22Rv1 (cell line): ENCODE results near the gene TCF4.

Source experiments
- H3K27ac ChIP-seq: fragments of 450-650 bp; 2 replicates; pipeline ENCODE4 v1.5.1; 2017
- ZFX ChIP-seq: fragments of 450-650 bp; IDR thresholded peaks from 2 replicates; pipeline ENCODE4 v1.6.1; 2017; ENCODE audit warnings: antibody characterized with exemption, borderline replicate concordance
- TF ChIP-seq, protein P1 (sequence below): fragments of 450-650 bp; IDR thresholded peaks from 2 replicates; pipeline ENCODE4 v1.5.1; 2017; ENCODE audit warnings: mild to moderate bottlenecking

Gene TCF4

DNA sequence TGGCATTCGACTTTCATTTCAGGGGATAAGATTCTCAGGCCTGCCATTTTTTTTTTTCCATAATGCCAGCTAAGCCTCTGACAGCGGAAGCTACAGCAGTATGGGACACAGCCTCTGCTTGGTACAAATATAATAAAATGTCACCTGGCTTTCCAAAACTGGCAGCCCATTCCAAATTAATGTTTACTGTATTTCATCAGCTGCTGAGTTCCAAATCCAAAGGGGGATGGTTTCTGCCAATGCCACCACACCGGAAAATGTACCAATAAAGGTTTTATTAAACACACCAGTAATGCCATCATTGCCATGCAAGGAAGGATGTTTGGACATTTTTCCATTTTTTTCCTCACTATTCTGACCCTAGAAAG is 352.9 kb downstream of the TCF4 start:
- no peak overlapping the region for H3K27ac ChIP-seq
- TF ChIP-seq, protein P1, sequence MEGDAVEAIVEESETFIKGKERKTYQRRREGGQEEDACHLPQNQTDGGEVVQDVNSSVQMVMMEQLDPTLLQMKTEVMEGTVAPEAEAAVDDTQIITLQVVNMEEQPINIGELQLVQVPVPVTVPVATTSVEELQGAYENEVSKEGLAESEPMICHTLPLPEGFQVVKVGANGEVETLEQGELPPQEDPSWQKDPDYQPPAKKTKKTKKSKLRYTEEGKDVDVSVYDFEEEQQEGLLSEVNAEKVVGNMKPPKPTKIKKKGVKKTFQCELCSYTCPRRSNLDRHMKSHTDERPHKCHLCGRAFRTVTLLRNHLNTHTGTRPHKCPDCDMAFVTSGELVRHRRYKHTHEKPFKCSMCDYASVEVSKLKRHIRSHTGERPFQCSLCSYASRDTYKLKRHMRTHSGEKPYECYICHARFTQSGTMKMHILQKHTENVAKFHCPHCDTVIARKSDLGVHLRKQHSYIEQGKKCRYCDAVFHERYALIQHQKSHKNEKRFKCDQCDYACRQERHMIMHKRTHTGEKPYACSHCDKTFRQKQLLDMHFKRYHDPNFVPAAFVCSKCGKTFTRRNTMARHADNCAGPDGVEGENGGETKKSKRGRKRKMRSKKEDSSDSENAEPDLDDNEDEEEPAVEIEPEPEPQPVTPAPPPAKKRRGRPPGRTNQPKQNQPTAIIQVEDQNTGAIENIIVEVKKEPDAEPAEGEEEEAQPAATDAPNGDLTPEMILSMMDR: no peak
- no peak for TF ChIP-seq ZFX

DNA sequence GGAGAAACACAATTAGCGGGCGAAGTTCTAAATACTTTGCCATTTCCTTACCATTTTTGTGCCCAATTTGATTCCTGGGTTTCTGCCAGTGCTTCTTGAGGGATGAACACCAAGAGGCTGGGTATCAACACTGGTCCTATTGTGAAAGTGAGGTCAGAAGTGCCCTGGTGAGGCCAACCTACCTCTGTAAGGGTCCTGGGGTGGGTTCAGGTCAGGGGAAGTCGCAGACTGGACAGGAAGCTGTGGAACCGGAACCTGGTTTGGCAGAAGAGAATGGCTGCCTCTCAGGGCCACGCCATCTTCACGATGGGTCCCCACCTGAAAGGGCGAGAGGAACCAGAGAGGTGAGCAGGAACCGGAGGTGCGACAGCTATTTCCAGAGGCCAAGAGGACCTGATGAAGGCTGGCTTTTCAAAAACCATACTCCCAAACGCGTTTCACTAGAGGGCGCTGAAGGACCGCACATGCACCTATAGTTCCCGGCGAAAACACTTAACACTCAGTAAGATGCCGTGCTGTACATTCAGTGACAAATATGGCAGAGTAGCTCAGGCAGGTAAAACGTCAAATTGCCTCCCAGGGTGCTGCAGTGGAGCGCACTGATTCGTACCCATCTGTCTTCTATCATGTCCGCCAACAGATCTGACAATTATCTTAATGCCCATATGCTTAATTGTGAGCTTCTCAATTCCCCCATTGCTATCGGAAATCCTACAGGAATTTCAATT is 353.5 kb downstream of the TCF4 start:
- H3K27ac ChIP-seq: no peak overlapping the region
- TF ChIP-seq ZFX: no peak
- TF ChIP-seq, protein P1: peak; percentile 86

DNA sequence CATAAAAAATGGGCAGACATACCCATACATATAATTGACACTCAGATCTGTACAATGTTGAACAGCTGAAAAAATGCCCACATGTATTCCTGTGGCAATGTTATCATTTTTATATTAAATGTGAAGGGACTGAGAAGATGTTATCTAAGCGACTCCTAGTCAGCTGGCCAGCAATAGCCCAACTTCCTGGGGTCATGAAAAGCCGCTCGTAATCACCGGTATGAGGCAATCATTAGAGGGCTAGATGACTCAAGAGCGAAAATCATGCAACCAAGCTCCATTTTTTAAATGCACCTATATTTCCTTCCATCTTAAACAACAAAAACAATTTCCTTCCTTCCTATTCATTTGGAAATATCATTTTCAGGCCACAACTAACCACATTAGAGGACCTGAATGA is 354.1 kb downstream of the TCF4 start:
- H3K27ac ChIP-seq: no peak overlapping the region
- TF ChIP-seq, protein P1: no peak
- TF ChIP-seq ZFX: no peak

DNA sequence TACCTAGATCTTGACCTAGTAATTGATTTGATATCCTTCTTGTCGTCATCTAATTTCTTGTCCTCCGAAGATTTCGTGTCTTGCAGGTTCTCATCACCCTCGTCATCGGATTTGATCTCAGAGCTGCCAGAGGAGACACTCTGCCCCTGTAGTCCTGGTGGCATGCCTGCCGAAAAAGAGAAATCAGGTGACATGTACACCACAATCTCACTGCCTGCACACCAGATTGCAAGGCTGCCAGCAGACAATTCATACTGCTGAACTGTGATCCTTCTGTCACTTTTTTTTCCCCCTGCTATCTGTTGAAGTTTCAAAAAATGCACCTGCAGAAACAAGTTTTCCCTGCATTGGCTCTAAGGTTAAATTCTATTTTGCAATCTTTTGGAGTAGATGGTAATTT is 355.5 kb downstream of the TCF4 start:
- H3K27ac ChIP-seq: no peak overlapping the region
- TF ChIP-seq, protein P1: no peak
- TF ChIP-seq ZFX: no peak

DNA sequence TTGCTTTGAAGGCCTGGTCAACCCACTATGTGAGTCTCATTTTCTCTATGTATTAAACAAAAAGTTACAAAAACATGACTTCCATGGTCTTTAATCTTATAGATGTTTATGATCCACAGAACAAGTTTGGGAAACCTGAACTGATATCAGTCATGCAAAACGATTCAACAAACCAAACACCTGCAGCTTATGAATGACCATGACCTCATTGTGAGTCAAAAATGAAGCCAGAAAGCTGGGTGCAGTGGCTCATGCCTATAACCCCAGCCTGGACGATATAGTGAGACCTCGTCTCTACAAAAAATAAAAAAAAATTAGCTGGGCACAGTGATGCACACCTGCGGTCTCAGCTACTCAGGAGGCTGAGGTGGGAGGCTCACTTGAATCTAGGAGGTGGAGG is 358.3 kb downstream of the TCF4 start:
- TF ChIP-seq, protein P1: no peak
- TF ChIP-seq ZFX: no peak
- no peak overlapping the region for H3K27ac ChIP-seq

DNA sequence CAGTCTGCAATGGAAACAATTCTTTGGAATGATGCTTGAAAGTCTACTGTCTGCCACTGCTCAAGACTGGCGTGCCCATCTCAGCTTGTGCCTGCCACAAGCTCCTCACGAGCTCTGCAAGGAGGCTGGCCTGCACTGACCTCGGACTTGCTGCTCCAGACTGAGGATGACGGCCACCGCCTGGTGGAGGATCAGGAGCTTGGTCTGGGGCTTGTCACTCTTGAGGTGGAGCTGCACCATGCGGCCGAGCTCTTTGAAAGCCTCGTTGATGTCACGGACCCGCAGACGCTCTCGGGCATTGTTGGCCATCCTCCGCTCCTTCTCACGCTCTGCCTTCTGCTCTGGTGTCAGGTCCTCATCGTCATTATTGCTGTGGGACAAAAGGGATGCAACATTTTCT is 359.3 kb downstream of the TCF4 start:
- TF ChIP-seq ZFX: no peak
- TF ChIP-seq, protein P1: no peak
- H3K27ac ChIP-seq: no peak overlapping the region

DNA sequence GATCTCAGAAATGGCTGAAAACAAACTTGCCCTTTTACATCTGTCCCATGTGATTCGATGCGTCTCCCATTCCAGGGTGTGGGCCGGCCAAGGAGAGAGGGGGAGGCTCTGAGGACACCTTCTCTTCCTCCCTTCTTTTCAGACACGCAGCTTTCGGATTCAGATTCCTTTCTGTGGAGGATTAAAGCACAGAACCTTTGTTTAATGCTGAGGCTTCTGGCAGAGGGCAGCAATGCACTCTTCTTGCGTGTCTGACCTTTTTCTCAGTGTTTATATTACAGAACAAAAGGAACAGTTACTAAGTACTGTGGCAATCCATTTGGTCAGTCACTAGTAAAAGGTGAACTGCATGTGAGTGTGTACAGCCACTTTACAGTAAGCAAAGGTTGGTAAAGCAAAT is 359.8 kb downstream of the TCF4 start:
- H3K27ac ChIP-seq: no peak overlapping the region
- TF ChIP-seq ZFX: no peak
- TF ChIP-seq, protein P1: no peak
